Epithelial cell of proximal tubule (primary cell): ENCODE measurements around the gene SST. TPM values are rescaled to one million over a fixed set of nuclear protein-coding genes. Genes with fewer than 3 reads are reported as not detected.

Experiments
- DNase-seq: peaks from one replicate; pipeline ENCODE4 v3.0.0-alpha.2; 2011; ENCODE audit warnings: low read depth
- H3K4me3 ChIP-seq: 2 replicates; pipeline ENCODE4 v1.5.1; 2011; ENCODE audit warnings: low read depth, mild to moderate bottlenecking, low read length
- total RNA-seq: library from RNA; depleted of rRNA; stranded (reverse); fragments of >200 nt; gene quantifications from 2 replicates; pipeline ENCODE4 v1.2.3, GENCODE V29; 2015
- TF ChIP-seq, protein P1 (sequence below): conservative IDR thresholded peaks from 2 replicates; pipeline ENCODE4 v1.5.1; 2012; ENCODE audit warnings: low read depth, mild to moderate bottlenecking, low read length

The SST gene
- total RNA-seq, 1 donor from 2014 or later, result 0.98 TPM

DNA sequence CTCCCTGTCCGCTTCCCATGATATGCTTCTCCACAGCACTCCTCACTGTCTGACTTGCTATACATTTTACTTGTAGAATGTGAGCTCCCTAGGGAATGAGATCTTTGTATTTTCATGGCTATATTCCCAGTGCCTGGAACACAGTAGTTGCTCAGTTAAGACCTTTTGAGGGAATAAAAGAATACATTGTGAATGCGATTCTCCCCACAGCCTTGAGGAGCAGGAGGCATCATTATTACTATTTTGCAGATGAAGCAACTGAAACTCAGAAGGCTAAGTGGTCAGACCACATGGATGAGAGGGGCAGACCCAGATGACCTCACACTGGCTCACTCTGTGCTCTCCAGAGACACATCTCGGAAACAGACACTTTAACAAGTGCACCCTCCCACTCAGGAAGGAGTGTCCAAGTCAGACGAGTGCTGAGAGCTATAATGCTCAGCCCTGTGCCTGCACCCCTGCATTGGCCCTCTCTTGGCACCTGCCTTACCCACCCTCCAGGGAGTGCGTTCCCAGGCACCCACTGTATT, 46.8 kb downstream of the SST start:
- TF ChIP-seq, protein P1, sequence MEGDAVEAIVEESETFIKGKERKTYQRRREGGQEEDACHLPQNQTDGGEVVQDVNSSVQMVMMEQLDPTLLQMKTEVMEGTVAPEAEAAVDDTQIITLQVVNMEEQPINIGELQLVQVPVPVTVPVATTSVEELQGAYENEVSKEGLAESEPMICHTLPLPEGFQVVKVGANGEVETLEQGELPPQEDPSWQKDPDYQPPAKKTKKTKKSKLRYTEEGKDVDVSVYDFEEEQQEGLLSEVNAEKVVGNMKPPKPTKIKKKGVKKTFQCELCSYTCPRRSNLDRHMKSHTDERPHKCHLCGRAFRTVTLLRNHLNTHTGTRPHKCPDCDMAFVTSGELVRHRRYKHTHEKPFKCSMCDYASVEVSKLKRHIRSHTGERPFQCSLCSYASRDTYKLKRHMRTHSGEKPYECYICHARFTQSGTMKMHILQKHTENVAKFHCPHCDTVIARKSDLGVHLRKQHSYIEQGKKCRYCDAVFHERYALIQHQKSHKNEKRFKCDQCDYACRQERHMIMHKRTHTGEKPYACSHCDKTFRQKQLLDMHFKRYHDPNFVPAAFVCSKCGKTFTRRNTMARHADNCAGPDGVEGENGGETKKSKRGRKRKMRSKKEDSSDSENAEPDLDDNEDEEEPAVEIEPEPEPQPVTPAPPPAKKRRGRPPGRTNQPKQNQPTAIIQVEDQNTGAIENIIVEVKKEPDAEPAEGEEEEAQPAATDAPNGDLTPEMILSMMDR, result no peak
- DNase-seq, result no peak

GRCh38 chr3:187621881-187622280, 48.3 kb downstream of the SST start:
- DNase-seq, result no peak
- TF ChIP-seq, protein P1, result no peak

More for the DNA sequence above, 46.8 kb downstream of the SST start:
- no peak overlapping the region for H3K4me3 ChIP-seq

DNA sequence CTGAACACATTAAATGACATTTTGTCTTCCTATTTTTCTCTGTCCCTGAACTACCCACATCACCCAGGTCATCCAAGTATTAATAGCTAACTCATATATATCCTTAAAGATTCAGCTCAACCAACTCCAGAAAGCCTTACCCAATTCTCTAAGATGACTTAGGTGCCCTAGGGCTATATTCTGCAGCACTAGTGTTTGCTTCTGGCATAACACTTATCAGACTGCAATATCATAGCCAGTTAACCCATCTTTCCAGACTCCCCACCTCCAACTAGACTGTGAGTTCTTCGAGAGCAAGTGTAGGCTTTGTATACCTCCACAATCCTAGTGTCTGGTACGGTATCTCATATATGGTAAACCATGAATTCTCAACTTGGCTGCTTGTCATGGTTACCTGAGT, 50.7 kb downstream of the SST start:
- H3K4me3 ChIP-seq, result no peak overlapping the region
- TF ChIP-seq, protein P1, result no peak
- no peak for DNase-seq

More at GRCh38 chr3:187621881-187622280, 48.3 kb downstream of the SST start:
- H3K4me3 ChIP-seq, result no peak overlapping the region

Other genes starting within 250 kb of the SST start
- not detected in 2 replicates for gene RTP2, start 32.2 kb upstream of the SST start, total RNA-seq
- 3.5 and 7.0 TPM in 2 replicates for gene BCL6, start 75.1 kb upstream of the SST start, total RNA-seq